Suprapubic skin (tissue), 2 donors: ENCODE data around the gene MFAP5.

Experiments
- EP300 ChIP-seq: sonication (generic); formaldehyde crosslinking; IDR thresholded peaks from one replicate; pipeline ENCODE4 v1.6.1; 2017; ENCODE audit warnings: antibody characterized with exemption
- POLR2A ChIP-seq, 2 donors: fragments of 450-650 bp; IDR thresholded peaks; one replicate each; pipeline ENCODE4 v1.6.1; 2017; ENCODE audit warnings: antibody characterized with exemption in 2 of 2, mild to moderate bottlenecking in 2 of 2, moderate library complexity in 2 of 2

- TF ChIP-seq EP300 = no peak
- TF ChIP-seq POLR2A (IDR thresholded peaks at IDR 0.05) = no peak
These were observed 25.4 kb downstream of the MFAP5 start for GRCh38 chr12:8637244-8637643.
